PFSK-1 (cell line): Measurements from ENCODE around the gene ZNF283.

Experiments used
- FOXP2 ChIP-seq: optimal IDR thresholded peaks from 2 replicates; pipeline ENCODE3; 2011; ENCODE audit warnings: borderline replicate concordance, control low read depth, inconsistent platforms; ENCODE audit not compliant: insufficient read depth; ENCODE audit errors: extremely low read length, extremely low read depth
- POLR2AphosphoS5 ChIP-seq: IDR thresholded peaks from 2 replicates; pipeline ENCODE4 v1.6.1; 2012; ENCODE audit warnings: low read depth, mild to moderate bottlenecking, control low read depth, low read length, moderate library complexity
- SIN3A ChIP-seq: IDR thresholded peaks from 2 replicates; pipeline ENCODE4 v1.6.1; 2012; ENCODE audit warnings: mild to moderate bottlenecking, low read length, moderate library complexity, borderline replicate concordance; ENCODE audit not compliant: insufficient read depth
- TAF1 ChIP-seq: IDR thresholded peaks from 2 replicates; pipeline ENCODE4 v1.6.1; 2012; ENCODE audit warnings: low read length, control low read depth, borderline replicate concordance; ENCODE audit not compliant: insufficient read depth
- TF ChIP-seq, protein P1 (sequence below), 2 experiments: IDR thresholded peaks; 2 replicates each; pipeline versions ENCODE4 v1.6.1 to v1.8.0; 2011 to 2012; ENCODE audit warnings: low read depth in 2 of 2, low read length in 2 of 2, control low read depth in 1 of 2, inconsistent platforms in 1 of 2, mild to moderate bottlenecking in 1 of 2, moderate library complexity in 1 of 2; ENCODE audit not compliant: insufficient read depth in 1 of 2

ZNF283 gene

GRCh38 chr19:43797556-43797955 is 29.6 kb upstream of the ZNF283 start:
- TF ChIP-seq, protein P1, sequence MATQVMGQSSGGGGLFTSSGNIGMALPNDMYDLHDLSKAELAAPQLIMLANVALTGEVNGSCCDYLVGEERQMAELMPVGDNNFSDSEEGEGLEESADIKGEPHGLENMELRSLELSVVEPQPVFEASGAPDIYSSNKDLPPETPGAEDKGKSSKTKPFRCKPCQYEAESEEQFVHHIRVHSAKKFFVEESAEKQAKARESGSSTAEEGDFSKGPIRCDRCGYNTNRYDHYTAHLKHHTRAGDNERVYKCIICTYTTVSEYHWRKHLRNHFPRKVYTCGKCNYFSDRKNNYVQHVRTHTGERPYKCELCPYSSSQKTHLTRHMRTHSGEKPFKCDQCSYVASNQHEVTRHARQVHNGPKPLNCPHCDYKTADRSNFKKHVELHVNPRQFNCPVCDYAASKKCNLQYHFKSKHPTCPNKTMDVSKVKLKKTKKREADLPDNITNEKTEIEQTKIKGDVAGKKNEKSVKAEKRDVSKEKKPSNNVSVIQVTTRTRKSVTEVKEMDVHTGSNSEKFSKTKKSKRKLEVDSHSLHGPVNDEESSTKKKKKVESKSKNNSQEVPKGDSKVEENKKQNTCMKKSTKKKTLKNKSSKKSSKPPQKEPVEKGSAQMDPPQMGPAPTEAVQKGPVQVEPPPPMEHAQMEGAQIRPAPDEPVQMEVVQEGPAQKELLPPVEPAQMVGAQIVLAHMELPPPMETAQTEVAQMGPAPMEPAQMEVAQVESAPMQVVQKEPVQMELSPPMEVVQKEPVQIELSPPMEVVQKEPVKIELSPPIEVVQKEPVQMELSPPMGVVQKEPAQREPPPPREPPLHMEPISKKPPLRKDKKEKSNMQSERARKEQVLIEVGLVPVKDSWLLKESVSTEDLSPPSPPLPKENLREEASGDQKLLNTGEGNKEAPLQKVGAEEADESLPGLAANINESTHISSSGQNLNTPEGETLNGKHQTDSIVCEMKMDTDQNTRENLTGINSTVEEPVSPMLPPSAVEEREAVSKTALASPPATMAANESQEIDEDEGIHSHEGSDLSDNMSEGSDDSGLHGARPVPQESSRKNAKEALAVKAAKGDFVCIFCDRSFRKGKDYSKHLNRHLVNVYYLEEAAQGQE (IDR thresholded peaks at IDR 0.05; ENCODE audit: insufficient read depth in 1 of 2, low read depth in 2 of 2, low read length in 2 of 2) = no peak
- TF ChIP-seq SIN3A = no peak
- TF ChIP-seq POLR2AphosphoS5 = no peak
- TF ChIP-seq TAF1 = no peak
- TF ChIP-seq FOXP2 = no peak

- TF ChIP-seq FOXP2 (no peak), SIN3A (no peak), TAF1 (no peak), POLR2AphosphoS5 (no peak)
- TF ChIP-seq, protein P1 (IDR thresholded peaks at IDR 0.05; ENCODE audit: insufficient read depth in 1 of 2, low read depth in 2 of 2, low read length in 2 of 2) = no peak
Observed at GRCh38 chr19:43798026-43798545, 29.0 kb upstream of the ZNF283 start.

DNA sequence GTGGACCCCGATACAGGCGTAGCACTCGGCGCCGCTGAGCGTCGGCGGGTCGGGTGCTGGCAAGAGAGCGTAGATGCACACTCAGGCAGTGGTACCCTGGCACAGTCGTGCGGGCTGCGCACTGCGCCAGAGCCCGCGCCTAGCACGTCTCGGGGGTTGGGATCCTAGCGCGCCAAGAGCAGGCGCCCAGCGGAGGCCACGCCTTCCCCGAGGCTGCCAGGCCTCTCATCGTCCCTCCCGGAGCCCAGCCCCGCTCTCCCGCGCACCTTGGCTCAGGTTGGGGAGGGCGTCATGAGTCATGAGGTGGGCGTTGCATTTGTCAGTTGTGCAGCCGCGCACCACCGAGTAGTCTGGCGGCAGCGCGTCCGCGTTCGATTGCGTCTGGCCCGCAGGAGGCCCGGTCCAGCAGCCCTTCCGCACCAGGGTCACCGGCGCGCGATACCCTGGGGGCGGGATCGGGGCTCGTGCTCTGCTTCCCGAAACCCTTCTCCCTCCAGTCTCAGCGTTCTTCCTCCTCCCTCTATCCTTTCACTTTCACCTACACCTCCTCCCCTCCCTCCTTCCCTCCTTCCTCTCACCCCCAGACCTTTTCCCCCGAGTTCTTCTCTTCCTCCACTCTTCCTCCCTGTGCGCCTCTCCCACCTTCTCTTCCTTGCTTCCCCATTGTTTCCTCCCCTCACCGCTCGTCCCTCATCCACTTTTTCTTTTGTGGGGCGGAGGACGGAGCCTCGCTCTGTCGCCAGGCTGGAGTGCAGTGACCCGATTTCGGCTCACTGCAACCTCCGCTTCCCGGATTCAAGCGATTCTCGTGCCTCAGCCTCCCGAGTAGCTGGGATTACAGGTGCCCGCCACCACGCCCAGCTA is 28.3 kb upstream of the ZNF283 start:
- TF ChIP-seq FOXP2 = no peak
- TF ChIP-seq POLR2AphosphoS5 = no peak
- TF ChIP-seq, protein P1 (IDR thresholded peaks at IDR 0.05; ENCODE audit: insufficient read depth in 1 of 2, low read depth in 2 of 2, low read length in 2 of 2) = no peak
- TF ChIP-seq TAF1 = no peak

- TF ChIP-seq TAF1 = no peak
- no peak for TF ChIP-seq POLR2AphosphoS5
- TF ChIP-seq FOXP2 = no peak
- TF ChIP-seq, protein P1 (IDR thresholded peaks at IDR 0.05; ENCODE audit: insufficient read depth in 1 of 2, low read depth in 2 of 2, low read length in 2 of 2) = no peak
- TF ChIP-seq SIN3A = no peak
Observed at GRCh38 chr19:43799502-43800142, 27.5 kb upstream of the ZNF283 start.
